ENCODE measurements around the gene MRPL41. TPM values are rescaled to one million over a fixed set of nuclear protein-coding genes. Genes with fewer than 3 reads are reported as not detected.
A peak's percentile ranks its signal among the peaks of the same experiment; 100 is the strongest.
"Not testable (repeated sequence)": the region's sequence is repeated elsewhere in the genome, so short reads cannot be mapped to it uniquely, and the experiment has no call there.

Gene MRPL41
- total and polyA plus RNA-seq, 2 experiments from 2014 or later, result 42.9 to 97.6 TPM

DNA sequence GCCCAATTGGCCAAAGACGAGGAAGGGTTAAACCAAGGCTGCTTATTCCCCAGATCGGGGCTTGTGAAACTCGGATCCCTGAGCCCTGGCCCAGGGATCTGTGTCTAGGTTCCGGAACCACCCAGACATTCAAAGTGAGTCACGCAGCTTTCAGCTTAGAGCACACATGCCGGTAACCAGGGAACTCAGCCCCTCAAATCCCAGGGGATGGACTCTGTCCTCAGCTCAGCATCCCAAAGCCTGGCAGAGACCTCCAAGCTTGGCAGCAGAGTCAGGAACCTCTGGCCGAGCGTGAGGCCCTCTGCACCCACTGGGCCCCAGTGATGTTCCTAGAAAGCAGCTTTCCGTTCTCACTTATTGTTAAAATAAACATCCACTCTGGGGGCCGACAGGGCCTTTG is 6.6 kb upstream of the MRPL41 start:
- in situ Hi-C loops (cut with MboI), result no loop called here
- peak overlapping the region; percentile 84 for H3K9ac ChIP-seq
- H3K36me3 ChIP-seq (ENCODE audit: low read depth), result no peaks in the 10 kb centered on the region
- no peak for TF ChIP-seq EZH2 (IDR thresholded peaks at IDR 0.05; ENCODE audit: insufficient read depth, poor library complexity, severe bottlenecking)
- no peaks in the 10 kb centered on the region for H4K20me1 ChIP-seq (ENCODE audit: insufficient read depth)
- 7 to 8% methylated on average over 10 of the region's 10 CpGs for WGBS, 2 experiments (ENCODE audit: low coverage in 1 of 2, low lambda C conversion rate in 2 of 2, missing lambda C conversion rate in 2 of 2)
- peak overlapping the region; percentile 72 for H3K4me2 ChIP-seq (ENCODE audit: unreplicated experiment)
- H3K27ac ChIP-seq, result peak overlapping the region; percentile 98
- DNase-seq, result peak; percentile 98
- peaks cover 25% of the 10 kb centered on the region for H3K4me1 ChIP-seq (ENCODE audit: insufficient read depth)
- no peaks in the 10 kb centered on the region for H3K27me3 ChIP-seq (replicated peaks; ENCODE audit: insufficient read depth)
- H2AFZ ChIP-seq, result peak overlapping the region; percentile 76
- H3F3A ChIP-seq (ENCODE audit: insufficient read depth), result peaks cover 15% of the 10 kb centered on the region
- no peaks in the 10 kb centered on the region for H3K79me2 ChIP-seq (ENCODE audit: insufficient read depth)
- no peaks in the 10 kb centered on the region for H3K9me3 ChIP-seq (ENCODE audit: low read depth)
- H3K4me3 ChIP-seq, result peak overlapping the region; percentile 47; the same call in 1 of the 2 replicates
- H3K9me2 ChIP-seq (ENCODE audit: insufficient read depth), result no peaks in the 10 kb centered on the region

GRCh38 chr9:137547687-137548543 is 3.8 kb upstream of the MRPL41 start:
- H3K79me2 ChIP-seq (ENCODE audit: insufficient read depth), result peaks cover 10% of the 10 kb centered on the region
- H3F3A ChIP-seq (ENCODE audit: insufficient read depth), result peaks cover 15% of the 10 kb centered on the region
- H3K27me3 ChIP-seq (replicated peaks; ENCODE audit: insufficient read depth), result no peaks in the 10 kb centered on the region
- in situ Hi-C loops (cut with MboI), result no loop called here
- H3K9me3 ChIP-seq (ENCODE audit: low read depth), result no peaks in the 10 kb centered on the region
- H3K4me2 ChIP-seq (ENCODE audit: unreplicated experiment), result peak overlapping the region; percentile 8
- H3K9me2 ChIP-seq (ENCODE audit: insufficient read depth), result no peaks in the 10 kb centered on the region
- TF ChIP-seq EZH2phosphoT487 (IDR thresholded peaks at IDR 0.05; ENCODE audit: insufficient read depth, low read depth) (no peak), EZH2 (IDR thresholded peaks at IDR 0.05; ENCODE audit: insufficient read depth, poor library complexity, severe bottlenecking) (no peak)
- peak overlapping the region; percentile 67 for H2AFZ ChIP-seq
- H4K20me1 ChIP-seq (ENCODE audit: insufficient read depth), result no peaks in the 10 kb centered on the region
- peak; percentile 56 for DNase-seq
- H3K36me3 ChIP-seq (ENCODE audit: low read depth), result no peaks in the 10 kb centered on the region
- H3K4me3 ChIP-seq, result no peak overlapping the region
- peak overlapping the region; percentile 37 for H3K27ac ChIP-seq
- H3K4me1 ChIP-seq (ENCODE audit: insufficient read depth), result peaks cover 25% of the 10 kb centered on the region
- H3K9ac ChIP-seq, result peak overlapping the region; percentile 36; the same call in 1 of the 2 replicates
- 42 to 52% methylated on average over 22 to 23 of the region's 23 CpGs for WGBS, 2 experiments (ENCODE audit: low coverage in 1 of 2, low lambda C conversion rate in 2 of 2, missing lambda C conversion rate in 2 of 2)

GRCh38 chr9:137550231-137550621 is 1.5 kb upstream of the MRPL41 start, which contains the start of gene PNPLA7:
Gene PNPLA7, minus strand, starts transcription at chr9:137550402. Its CDS starts 205 bp downstream, at chr9:137550197.
- H3K36me3 ChIP-seq (ENCODE audit: low read depth), result peaks cover 8% of the 10 kb centered on the region
- peak; percentile 87 for DNase-seq
- peak within 1 kb of the TSS; percentile 88 for H2AFZ ChIP-seq
- H3K9me2 ChIP-seq (ENCODE audit: insufficient read depth), result no peaks in the 10 kb centered on the region
- H3K79me2 ChIP-seq (ENCODE audit: insufficient read depth), result peaks cover 14% of the 10 kb centered on the region
- no peaks in the 10 kb centered on the region for H3K27me3 ChIP-seq (replicated peaks; ENCODE audit: insufficient read depth)
- no peaks in the 10 kb centered on the region for H3K9me3 ChIP-seq (ENCODE audit: low read depth)
- TF ChIP-seq EZH2 (IDR thresholded peaks at IDR 0.05; ENCODE audit: insufficient read depth, poor library complexity, severe bottlenecking), result no peak
- no peak for TF ChIP-seq EZH2phosphoT487 (IDR thresholded peaks at IDR 0.05; ENCODE audit: insufficient read depth, low read depth)
- in situ Hi-C loops (cut with MboI), result no loop called here
- peaks cover 10% of the 10 kb centered on the region for H3K4me1 ChIP-seq (ENCODE audit: insufficient read depth)
- peaks cover 16% of the 10 kb centered on the region; the same call in 1 of the 2 replicates for H3F3A ChIP-seq (ENCODE audit: insufficient read depth)
- WGBS, 2 experiments (ENCODE audit: low coverage in 1 of 2, low lambda C conversion rate in 2 of 2, missing lambda C conversion rate in 2 of 2), result 10% methylated on average over 10 to 13 of the region's 13 CpGs
- no peaks in the 10 kb centered on the region for H4K20me1 ChIP-seq (ENCODE audit: insufficient read depth)
- peak within 1 kb of the TSS; percentile 56; the same call in 1 of the 2 replicates for H3K27ac ChIP-seq
- H3K4me2 ChIP-seq (ENCODE audit: unreplicated experiment), result peak within 1 kb of the TSS; percentile 81
- peak within 1 kb of the TSS; percentile 87 for H3K4me3 ChIP-seq
- peak within 1 kb of the TSS; percentile 89 for H3K9ac ChIP-seq

DNA sequence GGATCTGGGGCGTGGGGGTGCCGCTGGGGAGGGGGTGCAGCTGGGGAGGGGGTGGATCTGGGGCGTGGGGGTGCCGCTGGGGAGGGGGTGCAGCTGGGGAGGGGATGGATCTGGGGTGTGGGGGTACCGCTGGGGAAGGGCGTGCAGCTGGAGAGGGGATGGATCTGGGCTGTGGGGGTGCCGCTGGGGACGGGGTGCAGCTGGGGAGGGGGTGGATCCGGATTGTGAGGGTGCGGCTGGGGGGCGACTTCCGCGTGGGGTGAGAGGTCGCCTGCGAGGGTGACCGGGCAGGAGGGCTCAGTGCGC is 768 bp upstream of the MRPL41 start:
- H3K36me3 ChIP-seq (ENCODE audit: low read depth); H3K27me3 ChIP-seq (replicated peaks; ENCODE audit: insufficient read depth); in situ Hi-C loops (cut with MboI); H3K9me2 ChIP-seq (ENCODE audit: insufficient read depth); H4K20me1 ChIP-seq (ENCODE audit: insufficient read depth); H3K4me1 ChIP-seq (ENCODE audit: insufficient read depth); H3K9me3 ChIP-seq (ENCODE audit: low read depth); DNase-seq: not testable (repeated sequence)
- peak overlapping the region; percentile 89 for H3K9ac ChIP-seq
- H3K79me2 ChIP-seq (ENCODE audit: insufficient read depth), result peaks cover 14% of the 10 kb centered on the region
- H3F3A ChIP-seq (ENCODE audit: insufficient read depth), result peaks cover 13% of the 10 kb centered on the region; the same call in 1 of the 2 replicates
- peak overlapping the region; percentile 56; the same call in 1 of the 2 replicates for H3K27ac ChIP-seq
- 1% methylated on average over 17 of the region's 17 CpGs; no CpG with 5 or more reads in 1 of the 2 experiments for WGBS, 2 experiments (ENCODE audit: low coverage in 1 of 2, low lambda C conversion rate in 2 of 2, missing lambda C conversion rate in 2 of 2)
- peak overlapping the region; percentile 81 for H3K4me2 ChIP-seq (ENCODE audit: unreplicated experiment)
- peak overlapping the region; percentile 87 for H3K4me3 ChIP-seq
- H2AFZ ChIP-seq, result peak overlapping the region; percentile 88

Data from GM23248 (cell line).